SK-N-SH treated with all-trans-retinoic acid at 6 μM for 48 hours (cell line): Measurements from ENCODE around the gene CDH4.

ENCODE experiments used
- ARNTL ChIP-seq: fragments of 450-650 bp; formaldehyde crosslinking; IDR thresholded peaks from 2 replicates; pipeline ENCODE4 v1.5.0; 2020; ENCODE audit warnings: low read depth, mild to moderate bottlenecking, moderate library complexity, borderline replicate concordance
- CREB5 ChIP-seq: fragments of 250-450 bp; sonication (Bioruptor Pico); IDR thresholded peaks from 2 replicates; pipeline ENCODE4 v1.5.1; 2020; ENCODE audit warnings: low read depth, mild to moderate bottlenecking, moderate library complexity
- CSDC2 ChIP-seq: fragments of 250-450 bp; sonication (Bioruptor Pico); IDR thresholded peaks from 2 replicates; pipeline ENCODE4 v1.5.0; 2020; ENCODE audit warnings: mild to moderate bottlenecking, moderate library complexity
- OSR1 ChIP-seq: fragments of 250-450 bp; sonication (Bioruptor Pico); IDR thresholded peaks from 2 replicates; pipeline ENCODE4 v1.8.0; 2022; ENCODE audit warnings: moderate library complexity, mild to moderate bottlenecking, inconsistent platforms
- PATZ1 ChIP-seq: fragments of 250-450 bp; sonication (Bioruptor Pico); IDR thresholded peaks from 2 replicates; pipeline ENCODE4 v1.8.0; 2020; ENCODE audit warnings: mild to moderate bottlenecking, moderate library complexity, borderline replicate concordance
- RARB ChIP-seq: fragments of 250-450 bp; sonication (Bioruptor Pico); IDR thresholded peaks from 2 replicates; pipeline ENCODE4 v1.8.0; 2021; ENCODE audit warnings: mild to moderate bottlenecking, moderate library complexity
- SNAI2 ChIP-seq: fragments of 250-450 bp; sonication (Bioruptor Pico); IDR thresholded peaks from 2 replicates; pipeline ENCODE4 v1.5.0; 2020; ENCODE audit warnings: mild to moderate bottlenecking, moderate library complexity
- TOX ChIP-seq: fragments of 250-450 bp; sonication (Bioruptor Pico); IDR thresholded peaks from 2 replicates; pipeline ENCODE4 v1.8.0; 2021; ENCODE audit warnings: mild to moderate bottlenecking, moderate library complexity, borderline replicate concordance
- TSHZ2 ChIP-seq: fragments of 250-450 bp; sonication (Bioruptor Pico); IDR thresholded peaks from 2 replicates; pipeline ENCODE4 v1.5.0; 2020; ENCODE audit warnings: mild to moderate bottlenecking, moderate library complexity
- ZC3H10 ChIP-seq: fragments of 250-450 bp; sonication (Bioruptor Pico); IDR thresholded peaks from 2 replicates; pipeline ENCODE4 v1.5.1; 2021; ENCODE audit warnings: mild to moderate bottlenecking, moderate library complexity
- ZFP3 ChIP-seq: fragments of 250-450 bp; sonication (Bioruptor Pico); IDR thresholded peaks from 2 replicates; pipeline ENCODE4 v1.5.0; 2020; ENCODE audit warnings: mild to moderate bottlenecking, moderate library complexity
- ZFP30 ChIP-seq: fragments of 450-650 bp; formaldehyde crosslinking; IDR thresholded peaks from 2 replicates; pipeline ENCODE4 v1.5.0; 2022; ENCODE audit warnings: mild to moderate bottlenecking, moderate library complexity
- ZNF565 ChIP-seq: fragments of 450-650 bp; formaldehyde crosslinking; conservative IDR thresholded peaks from 2 replicates; pipeline ENCODE4 v1.5.0; 2020; ENCODE audit warnings: low read depth, mild to moderate bottlenecking, moderate library complexity
- ZNF8 ChIP-seq: fragments of 450-650 bp; formaldehyde crosslinking; IDR thresholded peaks from 2 replicates; pipeline ENCODE4 v1.5.0; 2020; ENCODE audit warnings: mild to moderate bottlenecking, moderate library complexity

DNA sequence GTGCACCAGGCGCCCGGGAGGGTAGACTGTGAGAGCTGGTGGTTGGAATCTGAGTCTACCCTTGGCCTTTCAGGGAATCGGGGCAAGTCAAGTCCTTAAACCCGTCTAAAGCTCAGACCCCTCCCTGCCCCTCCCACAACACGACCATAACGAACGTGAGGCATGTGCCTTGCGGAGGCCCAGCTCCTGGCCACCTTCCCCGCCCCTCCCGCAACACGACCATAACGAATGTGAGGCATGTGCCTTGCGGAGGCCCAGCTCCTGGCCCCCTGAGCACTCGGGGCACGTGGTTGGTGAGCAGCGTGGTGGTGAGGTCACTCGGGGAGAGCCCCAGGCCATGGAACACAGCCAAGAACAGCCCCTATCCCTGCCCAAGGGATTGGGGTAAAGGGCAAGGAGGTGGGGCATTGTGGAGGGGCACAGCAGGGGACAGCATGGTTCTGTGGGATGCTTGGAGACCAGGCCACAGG lies 681.5 kb downstream of the CDH4 start:
- TF ChIP-seq ZNF8 (CRISPR knock-in tag) (no peak), CREB5 (CRISPR knock-in tag) (no peak), PATZ1 (CRISPR knock-in tag) (no peak), TSHZ2 (CRISPR knock-in tag) (no peak), TOX (CRISPR knock-in tag) (no peak), SNAI2 (CRISPR knock-in tag) (no peak), OSR1 (no peak), ARNTL (CRISPR knock-in tag) (no peak), ZNF565 (CRISPR knock-in tag) (no peak), ZFP3 (CRISPR knock-in tag) (no peak), CSDC2 (no peak), RARB (CRISPR knock-in tag) (no peak), ZFP30 (CRISPR knock-in tag) (no peak), ZC3H10 (CRISPR knock-in tag) (no peak)
